ENCODE measurements around the gene C1QA.

The C1QA gene

GRCh38 chr1:22646384-22646783 lies 10.0 kb downstream of the C1QA start:
- TF ChIP-seq POU2F2 (IDR thresholded peaks at IDR 0.05; ENCODE audit: low read depth, low read length) (no peak), TAF1 (IDR thresholded peaks at IDR 0.05; ENCODE audit: low read depth, low read length) (no peak), POLR2AphosphoS5 (IDR thresholded peaks at IDR 0.05; ENCODE audit: low read depth, low read length) (no peak), POLR2A (IDR thresholded peaks at IDR 0.05; ENCODE audit: low read depth, low read length) (no peak), SPI1 (IDR thresholded peaks at IDR 0.05; ENCODE audit: low read depth, low read length) (no peak), PAX5 (IDR thresholded peaks at IDR 0.05; ENCODE audit: insufficient read depth, low read length, severe bottlenecking) (no peak)
- FAIRE-seq: no peak
- no peak for DNase-seq (ENCODE audit: insufficient read length, low spot score)

GRCh38 chr1:22650089-22650693 lies 13.8 kb downstream of the C1QA start:
- no peak for DNase-seq (ENCODE audit: insufficient read length, low spot score)
- no peak for TF ChIP-seq PAX5 (IDR thresholded peaks at IDR 0.05; ENCODE audit: insufficient read depth, low read length, severe bottlenecking)
- TF ChIP-seq TAF1 (IDR thresholded peaks at IDR 0.05; ENCODE audit: low read depth, low read length): no peak
- no peak for TF ChIP-seq POU2F2 (IDR thresholded peaks at IDR 0.05; ENCODE audit: low read depth, low read length)
- no peak for TF ChIP-seq POLR2AphosphoS5 (IDR thresholded peaks at IDR 0.05; ENCODE audit: low read depth, low read length)
- TF ChIP-seq SPI1 (IDR thresholded peaks at IDR 0.05; ENCODE audit: low read depth, low read length): no peak
- no peak for FAIRE-seq

GRCh38 chr1:22651941-22652856 lies 15.8 kb downstream of the C1QA start:
- DNase-seq (ENCODE audit: insufficient read length, low spot score): no peak
- TF ChIP-seq POU2F2 (IDR thresholded peaks at IDR 0.05; ENCODE audit: low read depth, low read length) (no peak), POLR2A (IDR thresholded peaks at IDR 0.05; ENCODE audit: low read depth, low read length) (no peak), POLR2AphosphoS5 (IDR thresholded peaks at IDR 0.05; ENCODE audit: low read depth, low read length) (no peak), PAX5 (IDR thresholded peaks at IDR 0.05; ENCODE audit: insufficient read depth, low read length, severe bottlenecking) (no peak), TAF1 (IDR thresholded peaks at IDR 0.05; ENCODE audit: low read depth, low read length) (no peak), SPI1 (IDR thresholded peaks at IDR 0.05; ENCODE audit: low read depth, low read length) (no peak)
- no peak for FAIRE-seq

GRCh38 chr1:22652881-22653316 lies 16.5 kb downstream of the C1QA start, which contains the start of gene C1QB:
Gene C1QB (plus strand): TSS chr1:22653236. CDS start chr1:22659463, 6,227 bp downstream.
- no peak for TF ChIP-seq PAX5 (IDR thresholded peaks at IDR 0.05; ENCODE audit: insufficient read depth, low read length, severe bottlenecking)
- TF ChIP-seq SPI1 (IDR thresholded peaks at IDR 0.05; ENCODE audit: low read depth, low read length): no peak
- no peak for TF ChIP-seq POU2F2 (IDR thresholded peaks at IDR 0.05; ENCODE audit: low read depth, low read length)
- TF ChIP-seq POLR2A (IDR thresholded peaks at IDR 0.05; ENCODE audit: low read depth, low read length): no peak
- no peak for TF ChIP-seq TAF1 (IDR thresholded peaks at IDR 0.05; ENCODE audit: low read depth, low read length)
- no peak for TF ChIP-seq POLR2AphosphoS5 (IDR thresholded peaks at IDR 0.05; ENCODE audit: low read depth, low read length)
- FAIRE-seq (no peak), DNase-seq (ENCODE audit: insufficient read length, low spot score) (no peak)

- no peak for FAIRE-seq
- no peak for DNase-seq (ENCODE audit: insufficient read length, low spot score)
- no peak for TF ChIP-seq POLR2AphosphoS5 (IDR thresholded peaks at IDR 0.05; ENCODE audit: low read depth, low read length)
- no peak for TF ChIP-seq POLR2A (IDR thresholded peaks at IDR 0.05; ENCODE audit: low read depth, low read length)
- no peak for TF ChIP-seq SPI1 (IDR thresholded peaks at IDR 0.05; ENCODE audit: low read depth, low read length)
- no peak for TF ChIP-seq POU2F2 (IDR thresholded peaks at IDR 0.05; ENCODE audit: low read depth, low read length)
- no peak for TF ChIP-seq PAX5 (IDR thresholded peaks at IDR 0.05; ENCODE audit: insufficient read depth, low read length, severe bottlenecking)
- TF ChIP-seq TAF1 (IDR thresholded peaks at IDR 0.05; ENCODE audit: low read depth, low read length): no peak
Measured at GRCh38 chr1:22654692-22655091, 18.3 kb downstream of the C1QA start.

- no peak for DNase-seq (ENCODE audit: insufficient read length, low spot score)
- no peak for FAIRE-seq
- TF ChIP-seq POLR2A (IDR thresholded peaks at IDR 0.05; ENCODE audit: low read depth, low read length) (no peak), POLR2AphosphoS5 (IDR thresholded peaks at IDR 0.05; ENCODE audit: low read depth, low read length) (no peak), SPI1 (IDR thresholded peaks at IDR 0.05; ENCODE audit: low read depth, low read length) (no peak), POU2F2 (IDR thresholded peaks at IDR 0.05; ENCODE audit: low read depth, low read length) (no peak), PAX5 (IDR thresholded peaks at IDR 0.05; ENCODE audit: insufficient read depth, low read length, severe bottlenecking) (no peak), TAF1 (IDR thresholded peaks at IDR 0.05; ENCODE audit: low read depth, low read length) (no peak)
Measured at GRCh38 chr1:22658385-22659163, 22.1 kb downstream of the C1QA start.

GRCh38 chr1:22660716-22661241 lies 24.4 kb downstream of the C1QA start:
- FAIRE-seq (no peak), DNase-seq (ENCODE audit: insufficient read length, low spot score) (no peak)
- TF ChIP-seq TAF1 (IDR thresholded peaks at IDR 0.05; ENCODE audit: low read depth, low read length) (no peak), POLR2AphosphoS5 (IDR thresholded peaks at IDR 0.05; ENCODE audit: low read depth, low read length) (no peak), SPI1 (IDR thresholded peaks at IDR 0.05; ENCODE audit: low read depth, low read length) (no peak), POLR2A (IDR thresholded peaks at IDR 0.05; ENCODE audit: low read depth, low read length) (no peak), POU2F2 (IDR thresholded peaks at IDR 0.05; ENCODE audit: low read depth, low read length) (no peak), PAX5 (IDR thresholded peaks at IDR 0.05; ENCODE audit: insufficient read depth, low read length, severe bottlenecking) (no peak)

- no peak for TF ChIP-seq POLR2A (IDR thresholded peaks at IDR 0.05; ENCODE audit: low read depth, low read length)
- no peak for TF ChIP-seq SPI1 (IDR thresholded peaks at IDR 0.05; ENCODE audit: low read depth, low read length)
- no peak for TF ChIP-seq TAF1 (IDR thresholded peaks at IDR 0.05; ENCODE audit: low read depth, low read length)
- no peak for TF ChIP-seq POLR2AphosphoS5 (IDR thresholded peaks at IDR 0.05; ENCODE audit: low read depth, low read length)
- TF ChIP-seq PAX5 (IDR thresholded peaks at IDR 0.05; ENCODE audit: insufficient read depth, low read length, severe bottlenecking): no peak
- no peak for TF ChIP-seq POU2F2 (IDR thresholded peaks at IDR 0.05; ENCODE audit: low read depth, low read length)
- FAIRE-seq: no peak
Measured at GRCh38 chr1:22661880-22662279, 25.5 kb downstream of the C1QA start.

More at GRCh38 chr1:22661880-22662279, 25.5 kb downstream of the C1QA start:
- DNase-seq (ENCODE audit: insufficient read length, low spot score): no peak

Data from GM12891 (cell line).